ENCODE results near the gene NFATC4.

NFATC4 gene

DNA sequence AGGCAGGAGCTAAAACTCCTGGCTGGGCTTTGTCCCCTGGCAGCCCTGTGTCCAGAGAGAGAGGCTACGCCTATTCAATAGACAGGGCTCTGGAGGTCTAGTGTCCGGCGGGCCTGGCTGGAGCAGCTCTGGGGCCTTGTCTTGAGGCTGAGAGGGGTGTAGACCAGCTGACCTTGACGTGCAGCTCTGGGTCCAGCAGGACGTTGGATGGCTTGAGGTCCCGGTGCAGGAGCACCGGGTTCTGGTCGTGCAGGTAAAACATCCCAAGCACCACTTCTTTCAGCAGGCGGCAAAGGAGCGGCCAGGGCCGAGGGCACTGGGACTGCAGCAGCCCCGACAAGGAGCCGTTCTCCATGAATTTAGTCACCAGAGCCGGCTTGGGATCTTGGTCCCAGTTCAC lies 29.1 kb upstream of the NFATC4 start:
- H3K4me3 ChIP-seq (replicated peaks; ENCODE audit: low read depth, low read length) = no peak overlapping the region
- TF ChIP-seq CTCF (IDR thresholded peaks at IDR 0.05; ENCODE audit: low read length, missing control alignments) = no peak
- no peak for DNase-seq (ENCODE audit: low read depth)

GRCh38 chr14:24339284-24340151 lies 28.5 kb upstream of the NFATC4 start, which contains the start of gene RIPK3:
TSS of gene RIPK3 (minus strand) at chr14:24339991. CDS start at chr14:24339826, 165 bp downstream.
- TF ChIP-seq CTCF (IDR thresholded peaks at IDR 0.05; ENCODE audit: low read length, missing control alignments) = no peak
- H3K4me3 ChIP-seq (replicated peaks; ENCODE audit: low read depth, low read length) = peak within 1 kb of the TSS; percentile 35
- DNase-seq (ENCODE audit: low read depth) = no peak

- DNase-seq (ENCODE audit: low read depth) = no peak
- no peak for TF ChIP-seq CTCF (IDR thresholded peaks at IDR 0.05; ENCODE audit: low read length, missing control alignments)
- H3K4me3 ChIP-seq (replicated peaks; ENCODE audit: low read depth, low read length) = no peak overlapping the region
Measured at GRCh38 chr14:24340606-24341005, 27.4 kb upstream of the NFATC4 start.

DNA sequence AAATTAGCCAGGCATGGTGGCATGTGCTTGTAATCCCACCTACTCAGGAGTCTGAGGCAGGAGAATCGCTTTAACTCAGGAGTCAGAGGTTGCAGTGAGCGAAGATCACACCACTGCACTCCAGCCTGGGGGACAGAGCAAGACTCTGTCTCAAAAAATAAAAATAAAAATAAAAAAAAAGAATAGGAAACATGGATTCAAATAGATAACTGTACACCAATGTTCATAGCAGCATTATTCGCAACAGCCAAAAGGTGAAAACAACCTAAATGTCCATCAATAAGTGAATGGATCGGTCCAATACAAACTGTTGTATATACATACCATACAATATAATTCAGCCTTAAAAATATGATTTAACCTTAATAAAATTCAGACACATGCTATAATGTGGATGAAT lies 25.1 kb upstream of the NFATC4 start:
- no peak overlapping the region for H3K4me3 ChIP-seq (replicated peaks; ENCODE audit: low read depth, low read length)
- no peak for TF ChIP-seq CTCF (IDR thresholded peaks at IDR 0.05; ENCODE audit: low read length, missing control alignments)
- DNase-seq (ENCODE audit: low read depth) = no peak

- H3K4me3 ChIP-seq (replicated peaks; ENCODE audit: low read depth, low read length) = no peak overlapping the region
- no peak for TF ChIP-seq CTCF (IDR thresholded peaks at IDR 0.05; ENCODE audit: low read length, missing control alignments)
- DNase-seq (ENCODE audit: low read depth) = no peak
Measured at GRCh38 chr14:24343795-24344660, 24.0 kb upstream of the NFATC4 start.

- H3K4me3 ChIP-seq (replicated peaks; ENCODE audit: low read depth, low read length) = no peak overlapping the region
- no peak for TF ChIP-seq CTCF (IDR thresholded peaks at IDR 0.05; ENCODE audit: low read length, missing control alignments)
- no peak for DNase-seq (ENCODE audit: low read depth)
Measured at GRCh38 chr14:24347134-24347533, 20.9 kb upstream of the NFATC4 start.
